ENCODE measurements around the gene GGT6. TPM values are rescaled to one million over a fixed set of nuclear protein-coding genes. Genes with fewer than 3 reads are reported as not detected.

GGT6 gene
- total RNA-seq, 3 donors from 2014 or later = 98.0 to 219 (median 189) TPM

GRCh38 chr17:4573115-4573514, 12.7 kb upstream of the GGT6 start:
- intact Hi-C loops (cut with DNase I, micrococcal nuclease) = no loop called here
- ATAC-seq = no peak
- no peak overlapping the region for H3K4me3 ChIP-seq
- H3K9me3 ChIP-seq = no peaks in the 10 kb centered on the region
- no peaks in the 10 kb centered on the region for H3K4me1 ChIP-seq (ENCODE audit: low read depth)
- no peak for DNase-seq
- no peaks in the 10 kb centered on the region for H3K36me3 ChIP-seq (ENCODE audit: low read depth)
- TF ChIP-seq CTCF (IDR thresholded peaks at IDR 0.05) = no peak

DNA sequence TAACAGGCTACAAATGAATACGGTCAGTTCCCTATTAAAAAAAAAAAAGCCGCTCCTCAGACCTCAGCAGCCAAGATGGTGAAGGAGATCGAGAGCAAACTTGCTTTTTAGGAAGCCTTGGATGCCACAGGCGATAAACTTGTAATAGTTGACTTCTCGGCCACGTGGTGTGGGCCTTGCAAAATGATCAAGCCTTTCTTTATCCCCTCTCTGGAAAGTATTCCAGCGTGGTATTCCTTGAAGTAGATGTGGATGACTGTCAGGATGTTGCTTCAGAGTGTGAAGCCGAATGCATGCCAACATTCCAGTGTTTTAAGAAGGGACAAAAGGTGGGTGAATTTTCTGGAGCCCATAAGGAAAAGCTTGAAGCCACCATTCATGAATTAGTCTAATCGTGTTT, 11.8 kb upstream of the GGT6 start:
- no peak for TF ChIP-seq CTCF (IDR thresholded peaks at IDR 0.05)
- Histone ChIP-seq H3K36me3 (ENCODE audit: low read depth) (no peaks in the 10 kb centered on the region), H3K9me3 (no peaks in the 10 kb centered on the region), H3K4me3 (no peak overlapping the region), H3K4me1 (ENCODE audit: low read depth) (no peaks in the 10 kb centered on the region)
- DNase-seq = no peak
- intact Hi-C loops (cut with DNase I, micrococcal nuclease) = no loop called here
- no peak for ATAC-seq

DNA sequence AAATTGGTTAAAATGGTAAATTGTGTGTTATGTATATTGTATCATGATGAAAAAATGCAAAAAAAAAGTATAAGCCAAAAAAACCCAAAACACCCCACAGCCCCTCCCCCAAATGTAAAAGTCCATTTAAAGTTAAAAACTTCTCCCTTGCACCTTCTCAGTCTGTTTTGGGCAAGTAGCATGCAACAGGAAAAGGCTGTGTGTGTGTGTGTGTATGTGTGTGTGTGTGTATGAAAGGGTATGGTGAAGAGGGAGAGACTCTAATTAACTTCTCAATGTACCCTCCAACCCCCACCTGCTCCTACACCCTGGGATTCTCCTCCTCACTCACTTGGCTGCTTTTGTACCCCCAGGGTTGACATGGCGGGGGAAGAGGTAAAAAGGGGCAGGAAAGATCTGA, 9.2 kb upstream of the GGT6 start:
- ATAC-seq = no peak
- Histone ChIP-seq H3K36me3 (ENCODE audit: low read depth) (no peaks in the 10 kb centered on the region), H3K4me3 (no peak overlapping the region), H3K4me1 (ENCODE audit: low read depth) (peaks cover 10% of the 10 kb centered on the region), H3K9me3 (no peaks in the 10 kb centered on the region)
- no peak for TF ChIP-seq CTCF (IDR thresholded peaks at IDR 0.05)
- no peak for DNase-seq
- intact Hi-C loops (cut with DNase I, micrococcal nuclease) = loop anchor here in 1 of 2 donors (5.0 kb wide), 1 partner anchor 58 kb away; no protein-coding TSS in a partner anchor

- no peaks in the 10 kb centered on the region for H3K9me3 ChIP-seq
- intact Hi-C loops (cut with DNase I, micrococcal nuclease) = loop anchor here in 1 of 2 donors (5.0 kb wide), 1 partner anchor 61 kb away; no protein-coding TSS in a partner anchor
- DNase-seq (peak in 1 of 3 donors; percentile 86), ATAC-seq (peak; percentile 58)
- H3K36me3 ChIP-seq (ENCODE audit: low read depth) = no peaks in the 10 kb centered on the region
- H3K4me3 ChIP-seq = no peak overlapping the region
- peaks cover 16% of the 10 kb centered on the region for H3K4me1 ChIP-seq (ENCODE audit: low read depth)
- peak; percentile 42 for TF ChIP-seq CTCF (IDR thresholded peaks at IDR 0.05)
Measured at GRCh38 chr17:4566785-4567184, 6.4 kb upstream of the GGT6 start.

DNA sequence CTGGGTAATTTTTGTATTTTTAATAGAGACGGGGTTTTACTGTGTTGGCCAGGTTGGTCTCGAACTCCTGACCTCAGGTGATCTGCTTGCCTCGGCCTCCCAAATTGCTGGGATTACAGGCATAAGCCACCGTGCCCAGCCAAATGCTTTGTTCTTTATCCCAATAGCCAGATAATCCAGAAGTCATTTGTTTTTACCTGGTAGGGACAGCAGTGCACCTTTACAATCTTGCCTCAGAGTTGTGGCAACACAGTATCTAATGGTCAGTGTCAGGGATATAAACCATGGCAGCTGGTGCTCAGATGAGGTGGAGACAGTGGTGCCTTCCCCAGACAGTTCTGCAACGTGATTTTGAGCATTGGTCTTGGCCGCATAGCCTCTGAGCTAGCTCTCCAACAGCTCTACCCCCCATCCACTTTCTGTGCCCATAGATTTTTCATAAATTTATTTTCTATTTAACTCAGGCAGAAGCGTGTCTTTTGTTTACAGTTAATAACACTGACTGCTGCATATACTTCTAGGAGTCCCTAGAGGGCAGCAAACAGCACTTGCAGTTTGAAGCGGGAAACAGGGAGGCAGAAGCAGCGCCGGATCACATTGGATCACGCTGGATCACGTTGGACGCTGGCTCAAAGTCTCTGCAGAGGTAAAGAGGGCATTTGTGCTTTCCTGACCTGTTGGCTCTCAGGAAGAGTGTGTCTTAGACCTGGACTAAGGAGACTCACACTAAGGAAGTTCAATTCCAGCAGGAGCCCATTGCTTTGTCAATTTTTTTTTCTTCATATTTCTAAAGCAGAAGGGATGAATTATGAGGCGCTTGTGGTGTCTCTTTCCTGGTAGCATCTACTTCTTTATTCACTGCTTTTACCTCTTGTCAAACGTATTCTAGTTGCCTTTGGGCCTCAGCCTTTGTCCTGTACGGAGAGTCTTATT, 5.1 kb upstream of the GGT6 start:
- TF ChIP-seq CTCF (IDR thresholded peaks at IDR 0.05) = peak; percentile 83
- Histone ChIP-seq H3K4me3 (no peak overlapping the region), H3K9me3 (no peaks in the 10 kb centered on the region), H3K4me1 (ENCODE audit: low read depth) (peaks cover 28% of the 10 kb centered on the region), H3K36me3 (ENCODE audit: low read depth) (no peaks in the 10 kb centered on the region)
- intact Hi-C loops (cut with DNase I, micrococcal nuclease) = loop anchor here in 1 of 2 donors (5.0 kb wide), 1 partner anchor 62 kb away; no protein-coding TSS in a partner anchor
- ATAC-seq (peak; percentile 80), DNase-seq (peak; percentile 75 to 76 (median 75))
